Measurements from ENCODE around the gene STK11IP. TPM values are rescaled to one million over a fixed set of nuclear protein-coding genes. Genes with fewer than 3 reads are reported as not detected.
A peak's percentile ranks its signal among the peaks of the same experiment; 100 is the strongest.

The STK11IP gene
- total and polyA plus RNA-seq, 2 of the 13 experiments (the other 11 are each of a cell fraction or from before 2014, with no cell fraction given): 12.8 to 24.0 TPM

- TF ChIP-seq ZBTB40 (IDR thresholded peaks at IDR 0.05) (peak; percentile 80), ZBTB40 (CRISPR knock-in tag; IDR thresholded peaks at IDR 0.05) (peak; percentile 76; the same call in 1 of the 2 replicates), RBM39 (IDR thresholded peaks at IDR 0.05; ENCODE audit: low read depth, low read length, poor library complexity, severe bottlenecking) (peak; percentile 88), GLMP (CRISPR knock-in tag; IDR thresholded peaks at IDR 0.05; ENCODE audit: borderline replicate concordance) (no peak), ZNF143 (CRISPR knock-in tag; IDR thresholded peaks at IDR 0.05) (no peak), ZSCAN12 (CRISPR knock-in tag; IDR thresholded peaks at IDR 0.05) (0 out of 2 replicates have a peak, but pooled peaks have one; percentile 61), KLF15 (CRISPR knock-in tag; IDR thresholded peaks at IDR 0.05; ENCODE audit: borderline replicate concordance) (no peak), CREB3 (CRISPR knock-in tag; IDR thresholded peaks at IDR 0.05) (no peak), SRY (CRISPR knock-in tag; IDR thresholded peaks at IDR 0.05) (no peak), CBX1 (IDR thresholded peaks at IDR 0.05; ENCODE audit: low read depth) (peak; percentile 58), FLYWCH1 (CRISPR knock-in tag; IDR thresholded peaks at IDR 0.05) (no peak), ESRRA (CRISPR knock-in tag; IDR thresholded peaks at IDR 0.05; ENCODE audit: low read depth) (no peak), HMGXB3 (CRISPR knock-in tag; IDR thresholded peaks at IDR 0.05; ENCODE audit: borderline replicate concordance) (0 out of 2 replicates have a peak, but pooled peaks have one; percentile 42)
Observed at GRCh38 chr2:219597552-219598307, at the start of gene STK11IP (continued).

All from HepG2 (cell line).